ENCODE measurements around the gene ATE1.
"Not testable (repeated sequence)": the region's sequence is repeated elsewhere in the genome, so short reads cannot be mapped to it uniquely, and the experiment has no call there.

Gene ATE1

GRCh38 chr10:121734589-121735045 lies 193.2 kb downstream of the ATE1 start:
- DNase-seq (ENCODE audit: low read depth), result peak; percentile 31

GRCh38 chr10:121732656-121733445 lies 195.0 kb downstream of the ATE1 start:
- DNase-seq (ENCODE audit: low read depth), result no peak

DNA sequence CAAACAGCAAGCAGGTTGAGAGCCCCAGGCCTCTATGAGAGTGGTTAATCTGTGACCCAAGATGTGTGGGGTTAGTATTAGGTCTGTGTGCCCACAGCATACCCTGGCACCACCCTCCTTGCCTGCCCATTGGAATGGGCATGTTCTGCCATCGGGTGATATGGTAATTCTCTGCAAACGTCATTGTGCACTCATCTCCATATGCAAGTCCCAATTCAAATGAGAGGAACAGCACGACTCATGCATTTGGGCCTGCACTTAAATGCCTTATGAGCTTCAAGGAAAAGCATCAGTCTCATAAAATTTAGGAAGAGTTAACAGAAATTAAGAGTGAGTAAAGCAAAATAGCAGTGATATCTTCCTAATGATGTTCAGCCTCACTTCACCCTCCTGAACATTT lies 195.7 kb downstream of the ATE1 start:
- no peak for DNase-seq (ENCODE audit: low read depth)

GRCh38 chr10:121724282-121724681 lies 203.5 kb downstream of the ATE1 start:
- DNase-seq (ENCODE audit: low read depth), result no peak

DNA sequence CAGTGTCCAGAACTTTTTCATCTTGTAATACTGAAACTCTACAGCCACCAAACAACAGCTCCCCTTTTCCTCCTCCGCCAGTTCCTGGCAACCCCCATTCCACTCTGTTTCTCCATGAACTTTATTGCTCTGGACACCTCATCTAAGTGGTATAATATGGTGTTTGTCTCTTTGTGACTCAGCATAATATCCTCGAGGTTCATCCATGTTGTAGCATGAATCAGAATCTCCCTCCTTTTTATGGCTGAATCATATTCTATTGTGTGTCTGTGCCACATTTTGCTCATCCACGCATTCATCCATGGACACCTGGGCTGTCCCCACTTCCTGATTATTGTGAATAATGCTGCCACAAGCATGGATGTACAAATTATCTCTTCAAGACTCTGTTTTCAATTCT lies 205.2 kb downstream of the ATE1 start:
- DNase-seq (ENCODE audit: low read depth), result peak; percentile 29

- DNase-seq (ENCODE audit: low read depth), result no peak
These were observed 206.6 kb downstream of the ATE1 start for GRCh38 chr10:121721257-121721656.

- no peak for DNase-seq (ENCODE audit: low read depth)
These were observed 211.9 kb downstream of the ATE1 start for GRCh38 chr10:121715969-121716368.

GRCh38 chr10:121715076-121715475 lies 212.8 kb downstream of the ATE1 start:
- DNase-seq (ENCODE audit: low read depth), result no peak

DNA sequence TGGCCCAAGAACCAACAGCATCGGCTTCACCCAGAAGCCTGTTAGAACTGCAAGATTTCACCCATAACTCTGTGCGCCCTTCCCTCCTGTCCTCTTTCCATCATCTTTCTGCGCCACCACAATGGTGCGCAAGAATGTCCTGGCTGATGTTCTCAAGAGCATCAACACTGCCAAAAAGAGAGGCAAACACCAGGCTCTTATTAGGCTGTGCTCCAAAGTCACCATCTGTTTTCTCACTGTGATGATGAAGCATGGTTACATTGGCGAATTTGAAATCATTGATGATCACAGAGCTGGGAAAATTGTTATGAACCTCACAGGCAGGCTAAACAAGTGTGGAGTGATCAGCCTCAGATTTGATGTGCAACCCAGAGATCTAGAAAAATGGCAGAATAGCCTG lies 214.3 kb downstream of the ATE1 start:
- DNase-seq (ENCODE audit: low read depth), result no peak

GRCh38 chr10:121710971-121711370 lies 216.9 kb downstream of the ATE1 start:
- DNase-seq (ENCODE audit: low read depth), result no peak

GRCh38 chr10:121710207-121710606 lies 217.6 kb downstream of the ATE1 start:
- peak; percentile 13 for DNase-seq (ENCODE audit: low read depth)

DNA sequence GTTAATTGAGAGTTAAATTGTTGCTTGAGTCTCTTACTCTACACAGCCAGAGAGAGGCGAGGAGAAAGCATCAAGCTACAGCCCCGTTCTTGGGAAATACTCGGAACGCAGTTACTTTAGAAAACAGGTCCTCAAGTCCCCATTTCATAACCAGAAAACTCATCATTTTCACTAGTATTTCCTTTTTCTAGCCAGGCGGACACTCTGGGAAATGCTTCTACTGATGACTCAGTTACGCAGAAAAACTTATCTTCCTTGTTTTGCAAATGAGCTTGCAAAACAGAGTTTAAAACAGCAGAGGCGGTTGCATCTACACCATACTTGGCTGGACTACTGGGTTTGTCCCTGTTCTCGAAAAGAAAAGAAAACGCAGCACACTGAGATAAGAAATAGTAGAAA lies 218.2 kb downstream of the ATE1 start:
- DNase-seq (ENCODE audit: low read depth), result no peak

- DNase-seq (ENCODE audit: low read depth), result no peak
These were observed 218.8 kb downstream of the ATE1 start for GRCh38 chr10:121708728-121709674.

GRCh38 chr10:121702351-121703320 lies 225.2 kb downstream of the ATE1 start:
- DNase-seq (ENCODE audit: low read depth), result peak; percentile 88

DNA sequence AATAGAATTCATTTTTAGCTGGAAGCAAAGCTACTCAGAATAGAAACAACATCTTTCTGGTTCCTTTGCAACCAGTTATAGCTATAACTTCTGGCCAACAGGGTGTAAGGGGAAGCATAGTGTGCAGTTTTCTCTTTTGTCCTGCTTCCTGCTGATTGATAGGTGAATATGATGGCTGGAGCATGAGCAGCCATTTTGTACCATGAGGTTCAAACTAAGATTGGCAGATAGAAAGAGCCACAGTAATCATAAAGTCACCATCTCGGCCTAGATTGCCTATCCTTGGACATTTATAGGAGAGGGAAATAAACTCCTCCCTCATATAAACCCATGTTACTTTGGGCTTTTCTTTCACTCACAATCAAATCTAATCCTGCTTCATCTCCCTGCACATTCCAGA lies 227.4 kb downstream of the ATE1 start:
- DNase-seq (ENCODE audit: low read depth), result no peak

- not testable (repeated sequence) for DNase-seq (ENCODE audit: low read depth)
These were observed 228.1 kb downstream of the ATE1 start for GRCh38 chr10:121699703-121700102.

- no peak for DNase-seq (ENCODE audit: low read depth)
These were observed 228.9 kb downstream of the ATE1 start for GRCh38 chr10:121698902-121699301.

- no peak for DNase-seq (ENCODE audit: low read depth)
These were observed 229.5 kb downstream of the ATE1 start for GRCh38 chr10:121698336-121698735.

DNA sequence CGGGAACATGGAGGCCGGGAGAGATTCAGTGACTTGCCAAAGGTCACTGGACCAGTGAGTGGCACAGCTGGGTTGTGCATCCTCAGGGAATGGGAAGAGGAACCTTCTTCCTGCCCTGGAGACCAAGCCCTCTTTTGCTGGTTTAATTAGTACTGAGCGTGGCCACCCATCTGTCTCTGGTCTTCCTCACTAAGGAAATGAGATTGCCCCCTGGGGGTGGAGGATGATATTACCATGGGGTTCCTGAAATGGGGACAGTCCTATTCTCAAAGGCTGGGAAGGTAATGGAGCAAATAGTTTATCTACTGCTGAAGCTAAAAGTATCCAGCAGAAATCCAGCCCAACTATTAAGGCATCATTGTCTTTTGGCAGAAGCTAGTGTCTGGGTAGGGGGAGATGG lies 231.0 kb downstream of the ATE1 start:
- DNase-seq (ENCODE audit: low read depth), result peak; percentile 6

GRCh38 chr10:121695731-121696464 lies 231.9 kb downstream of the ATE1 start:
- DNase-seq (ENCODE audit: low read depth), result no peak
